IMR-90 (cell line): Measurements from ENCODE around the gene FGGY. TPM values are rescaled to one million over a fixed set of nuclear protein-coding genes. Genes with fewer than 3 reads are reported as not detected.

Experiments used
- ATAC-seq: fragments of 200-7000 bp; cut with Tn5 transposase; 2 replicates; pipeline ENCODE4 v1.9.1; 2020; ENCODE audit warnings: low read depth, mild to moderate bottlenecking, moderate library complexity
- BruUV-seq: library from RNA; stranded (reverse); fragments of 400-500 nt; replicated peaks from 2 replicates; lab custom pipeline; 2021; lab: Mats Ljungman, UMichigan
- CTCF ChIA-PET: fragments of 300-600 bp; formaldehyde crosslinking; extraction: SDS; loops from one replicate; lab custom pipeline; 2021; ENCODE audit warnings: antibody characterized with exemption; lab: Yijun Ruan, JAX
- POLR2A ChIA-PET: fragments of 300-600 bp; sonication (Branson Sonifier 250); formaldehyde crosslinking; loops from one replicate; lab custom pipeline; 2022; ENCODE audit warnings: antibody characterized with exemption; ENCODE audit not compliant: unreplicated experiment; lab: Charles Lee
- DNase-seq: peaks from one replicate; pipeline ENCODE4 v3.0.0; 2013
- H2AFZ ChIP-seq: replicated peaks from 2 replicates; pipeline ENCODE3; 2013; ENCODE audit warnings: low read length, mild to moderate bottlenecking; ENCODE audit not compliant: poor library complexity
- H2AK5ac ChIP-seq: 2 replicates; pipeline ENCODE4 v1.6.1; 2013; ENCODE audit warnings: low read depth, low read length, inconsistent platforms
- H2AK9ac ChIP-seq: replicated peaks from 2 replicates; pipeline ENCODE3; 2013; ENCODE audit warnings: mild to moderate bottlenecking, low read depth, low read length, moderate library complexity; ENCODE audit not compliant: poor library complexity
- H2BK120ac ChIP-seq: 2 replicates; pipeline ENCODE4 v1.6.1; 2013; ENCODE audit warnings: low read depth, low read length, inconsistent platforms
- H2BK15ac ChIP-seq: 3 replicates; pipeline ENCODE4 v1.6.1; 2013; ENCODE audit warnings: low read depth, low read length, inconsistent platforms
- H2BK20ac ChIP-seq: 2 replicates; pipeline ENCODE4 v1.6.1; 2013; ENCODE audit warnings: low read depth, mild to moderate bottlenecking, inconsistent platforms, low read length, moderate library complexity
- H2BK5ac ChIP-seq: 2 replicates; pipeline ENCODE4 v1.6.1; 2013; ENCODE audit warnings: mild to moderate bottlenecking, low read depth, low read length, inconsistent platforms; ENCODE audit not compliant: poor library complexity, severe bottlenecking
- H3K14ac ChIP-seq: replicated peaks from 2 replicates; pipeline ENCODE4 v1.6.1; 2013; ENCODE audit warnings: low read depth, low read length, inconsistent platforms
- H3K18ac ChIP-seq: 2 replicates; pipeline ENCODE4 v1.6.1; 2013; ENCODE audit warnings: low read depth, low read length, control low read depth
- H3K23ac ChIP-seq: 2 replicates; pipeline ENCODE4 v1.6.1; 2013; ENCODE audit warnings: low read depth, low read length, inconsistent platforms
- H3K27ac ChIP-seq: 2 replicates; pipeline ENCODE4 v1.5.1; 2013; ENCODE audit warnings: mild to moderate bottlenecking, control low read depth, low read length; ENCODE audit not compliant: insufficient read depth
- H3K27me3 ChIP-seq: 2 replicates; pipeline ENCODE4 v1.6.1; 2013; ENCODE audit warnings: low read length; ENCODE audit not compliant: control insufficient read depth, insufficient read depth
- H3K36me3 ChIP-seq: 2 replicates; pipeline ENCODE4 v1.6.1; 2013; ENCODE audit warnings: low read length, mixed read lengths; ENCODE audit not compliant: control insufficient read depth, insufficient read depth
- H3K4ac ChIP-seq: 2 replicates; pipeline ENCODE4 v1.6.1; 2013; ENCODE audit warnings: low read depth, low read length, inconsistent platforms
- H3K4me1 ChIP-seq: 2 replicates; pipeline ENCODE4 v1.6.1; 2013; ENCODE audit warnings: low read length, mixed read lengths; ENCODE audit not compliant: control insufficient read depth, insufficient read depth
- H3K4me2 ChIP-seq: 2 replicates; pipeline ENCODE4 v1.6.1; 2013; ENCODE audit warnings: low read depth, mild to moderate bottlenecking, control low read depth, low read length, moderate library complexity
- H3K4me3 ChIP-seq: 2 replicates; pipeline ENCODE4 v1.5.1; 2013; ENCODE audit warnings: low read depth, mild to moderate bottlenecking, control low read depth, low read length, moderate library complexity; ENCODE audit not compliant: insufficient read depth
- H3K56ac ChIP-seq: 2 replicates; pipeline ENCODE4 v1.6.1; 2013; ENCODE audit warnings: low read length, inconsistent platforms; ENCODE audit not compliant: insufficient read depth; ENCODE audit errors: extremely low read depth
- H3K79me1 ChIP-seq, 2 experiments: 2 replicates each; pipeline ENCODE4 v1.6.1; 2013; ENCODE audit warnings: low read length in 2 of 2, inconsistent platforms in 1 of 2, low read depth in 1 of 2
- H3K9ac ChIP-seq: 2 replicates; pipeline ENCODE4 v1.6.1; 2013; ENCODE audit warnings: low read depth, low read length, control low read depth
- H3K9me1 ChIP-seq: 2 replicates; pipeline ENCODE4 v1.6.1; 2013; ENCODE audit warnings: low read length, inconsistent platforms; ENCODE audit not compliant: insufficient read depth
- H3K9me3 ChIP-seq: 2 replicates; pipeline ENCODE4 v1.6.1; 2013; ENCODE audit warnings: low read length; ENCODE audit not compliant: control insufficient read depth, insufficient read depth
- H4K20me1 ChIP-seq: 2 replicates; pipeline ENCODE4 v1.6.1; 2013; ENCODE audit warnings: low read length, inconsistent platforms; ENCODE audit not compliant: insufficient read depth
- H4K5ac ChIP-seq: 2 replicates; pipeline ENCODE4 v1.6.1; 2013; ENCODE audit warnings: mild to moderate bottlenecking, low read depth, low read length, control low read depth
- H4K8ac ChIP-seq, 2 experiments: 2 replicates each; pipeline ENCODE4 v1.6.1; 2013; ENCODE audit warnings: low read depth in 2 of 2, low read length in 2 of 2, control low read depth in 1 of 2, inconsistent platforms in 1 of 2
- H4K91ac ChIP-seq: 2 replicates; pipeline ENCODE4 v1.6.1; 2013; ENCODE audit warnings: low read depth, low read length, inconsistent platforms; ENCODE audit not compliant: insufficient read depth
- BHLHE40 ChIP-seq: fragments of 150-350 bp; IDR thresholded peaks from 2 replicates; pipeline ENCODE4 v1.6.1; 2016; ENCODE audit warnings: mild to moderate bottlenecking, low read depth, low read length
- CEBPB ChIP-seq: IDR thresholded peaks from 2 replicates; pipeline ENCODE4 v1.6.1; 2012; ENCODE audit warnings: low read depth, low read length, improper control_type of control experiment
- CHD1 ChIP-seq: IDR thresholded peaks from 2 replicates; pipeline ENCODE4 v1.6.1; 2012; ENCODE audit warnings: low read depth, low read length, improper control_type of control experiment
- CTCF ChIP-seq: conservative IDR thresholded peaks from 2 replicates; pipeline ENCODE4 v1.5.1; 2012; ENCODE audit warnings: mild to moderate bottlenecking, low read depth, low read length, improper control_type of control experiment
- ELK1 ChIP-seq: fragments of 150-350 bp; IDR thresholded peaks from 2 replicates; pipeline ENCODE4 v1.6.1; 2016; ENCODE audit warnings: low read depth, mild to moderate bottlenecking, low read length, moderate library complexity, borderline replicate concordance
- FOS ChIP-seq: fragments of 150-350 bp; IDR thresholded peaks from 2 replicates; pipeline ENCODE4 v1.6.1; 2016; ENCODE audit warnings: low read depth, low read length
- MAFK ChIP-seq: IDR thresholded peaks from 2 replicates; pipeline ENCODE4 v1.6.1; 2012; ENCODE audit warnings: low read depth, low read length, improper control_type of control experiment
- MAZ ChIP-seq: IDR thresholded peaks from 2 replicates; pipeline ENCODE4 v1.6.1; 2012; ENCODE audit warnings: low read depth, mild to moderate bottlenecking, low read length, improper control_type of control experiment, moderate library complexity, borderline replicate concordance
- MXI1 ChIP-seq: IDR thresholded peaks from 2 replicates; pipeline ENCODE4 v1.6.1; 2012; ENCODE audit warnings: low read depth, mild to moderate bottlenecking, low read length, moderate library complexity, borderline replicate concordance
- NFE2L2 ChIP-seq: fragments of 150-350 bp; IDR thresholded peaks from 2 replicates; pipeline ENCODE4 v1.6.1; 2016; ENCODE audit warnings: low read depth, mild to moderate bottlenecking, low read length
- POLR2A ChIP-seq: IDR thresholded peaks from 2 replicates; pipeline ENCODE4 v1.6.1; 2012; ENCODE audit warnings: mild to moderate bottlenecking, low read depth, low read length
- RAD21 ChIP-seq: IDR thresholded peaks from 2 replicates; pipeline ENCODE4 v1.6.1; 2012; ENCODE audit warnings: low read length, improper control_type of control experiment
- RFX5 ChIP-seq: IDR thresholded peaks from 2 replicates; pipeline ENCODE4 v1.8.0; 2012; ENCODE audit warnings: low read depth, mild to moderate bottlenecking, low read length, moderate library complexity
- SMC3 ChIP-seq: fragments of 150-350 bp; IDR thresholded peaks from 2 replicates; pipeline ENCODE4 v1.6.1; 2016; ENCODE audit warnings: low read depth, mild to moderate bottlenecking, antibody characterized with exemption, low read length, moderate library complexity
- WGBS, 2 experiments: methylation state at CpG; one replicate each; pipeline versions ENCODE4 v1.1.5 to v1.1.7; 2013; ENCODE audit warnings: missing lambda C conversion rate in 2 of 2; ENCODE audit not compliant: insufficient read length in 1 of 2; ENCODE audit errors: extremely low coverage in 2 of 2; 5-methylcytosine and 5-hydroxymethylcytosine counted together
- dilution Hi-C: fragments of 300-500 bp; cut with HindIII; formaldehyde crosslinking; loops from one replicate; pipeline ENCODE4 v1.14.3; 2018; ENCODE audit warnings: low sequenced_read_pairs; ENCODE audit not compliant: unreplicated experiment
- in situ Hi-C: fragments of 300-500 bp; cut with MboI; formaldehyde crosslinking; loops from 3 replicates; pipeline ENCODE4 v1.14.3; 2019; ENCODE audit warnings: low sequenced_read_pairs, inconsistent platforms, mixed read lengths
- intact Hi-C: fragments of 100-400 bp; cut with micrococcal nuclease; formaldehyde crosslinking; loops from 2 replicates; pipeline ENCODE4 v1.10.0; 2022
- polyA plus RNA-seq, 3 experiments: library from polyadenylated mRNA; depleted of rRNA; stranded (reverse); fragments of >200 nt; gene quantifications; 2 replicates each; pipeline ENCODE4 v1.2.3, GENCODE V29; 2012; ENCODE audit warnings: low replicate concordance in 1 of 3
- total RNA-seq: library from RNA; depleted of rRNA; stranded (reverse); fragments of >200 nt; gene quantifications from 2 replicates; pipeline ENCODE4 v1.2.3, GENCODE V29; 2012

The FGGY gene
- total and polyA plus RNA-seq, 2 of the 4 experiments (the other 2 are of a cell fraction): 5.6 to 14.0 TPM

GRCh38 chr1:59671066-59671952, 374.4 kb downstream of the FGGY start (continued):
- no peak for TF ChIP-seq MAFK

GRCh38 chr1:59671953-59672305, 375.0 kb downstream of the FGGY start:
- CTCF ChIA-PET: interaction anchor here (0.6 to 1.0 kb wide), 2 partner anchors 11 to 27 kb away, joined by 3 to 4 read pairs; no protein-coding TSS in a partner anchor
- no TSS peak for BruUV-seq
- in situ Hi-C loops: no loop called here
- Histone ChIP-seq H3K27me3 (no peaks in the 10 kb centered on the region), H3K27ac (no peak overlapping the region), H3K9me1 (no peaks in the 10 kb centered on the region), H2BK120ac (no peak overlapping the region), H3K36me3 (no peaks in the 10 kb centered on the region; the same call in 1 of the 2 replicates), H3K4ac (no peak overlapping the region), H3K23ac (no peak overlapping the region), H3K4me3 (no peak overlapping the region), H3K56ac (no peak overlapping the region), H4K8ac (no peak overlapping the region), H3K14ac (no peak overlapping the region), H2AK5ac (0 out of 2 replicates have a peak overlapping the region, but pooled peaks have one; percentile 19), H3K18ac (no peak overlapping the region), H3K4me1 (peaks cover 4% of the 10 kb centered on the region), H2BK5ac (no peak overlapping the region), H3K79me1 (no peaks in the 10 kb centered on the region), H4K5ac (no peak overlapping the region), H2AK9ac (no peak overlapping the region), H3K4me2 (no peak overlapping the region), H2BK20ac (no peak overlapping the region), H3K9me3 (peaks cover 12% of the 10 kb centered on the region), H3K9ac (no peak overlapping the region), H2AFZ (peak overlapping the region; percentile 7), H4K20me1 (no peaks in the 10 kb centered on the region), H2BK15ac (peak overlapping the region; percentile 67; the same call in 1 of the 3 replicates), H4K91ac (peak overlapping the region; percentile 14; the same call in 1 of the 2 replicates)
- no peak for DNase-seq
- 80% methylated on average over 1 of the region's 4 CpGs; no CpG with 5 or more reads in 1 of the 2 experiments for WGBS, 2 experiments
- POLR2A ChIA-PET: no interaction called here
- no peak for ATAC-seq
- intact Hi-C loops: no loop called here
- dilution Hi-C loops: no loop called here
- TF ChIP-seq FOS (no peak), CEBPB (no peak), SMC3 (no peak), NFE2L2 (no peak), MAZ (no peak), BHLHE40 (no peak), MAFK (no peak), ELK1 (no peak), CTCF (no peak), RAD21 (no peak), CHD1 (no peak), RFX5 (no peak), MXI1 (no peak), POLR2A (no peak)
